ENCODE data around the gene CDK5R2.
"Not testable (repeated sequence)": the region's sequence is repeated elsewhere in the genome, so short reads cannot be mapped to it uniquely, and the experiment has no call there.

Gene CDK5R2

DNA sequence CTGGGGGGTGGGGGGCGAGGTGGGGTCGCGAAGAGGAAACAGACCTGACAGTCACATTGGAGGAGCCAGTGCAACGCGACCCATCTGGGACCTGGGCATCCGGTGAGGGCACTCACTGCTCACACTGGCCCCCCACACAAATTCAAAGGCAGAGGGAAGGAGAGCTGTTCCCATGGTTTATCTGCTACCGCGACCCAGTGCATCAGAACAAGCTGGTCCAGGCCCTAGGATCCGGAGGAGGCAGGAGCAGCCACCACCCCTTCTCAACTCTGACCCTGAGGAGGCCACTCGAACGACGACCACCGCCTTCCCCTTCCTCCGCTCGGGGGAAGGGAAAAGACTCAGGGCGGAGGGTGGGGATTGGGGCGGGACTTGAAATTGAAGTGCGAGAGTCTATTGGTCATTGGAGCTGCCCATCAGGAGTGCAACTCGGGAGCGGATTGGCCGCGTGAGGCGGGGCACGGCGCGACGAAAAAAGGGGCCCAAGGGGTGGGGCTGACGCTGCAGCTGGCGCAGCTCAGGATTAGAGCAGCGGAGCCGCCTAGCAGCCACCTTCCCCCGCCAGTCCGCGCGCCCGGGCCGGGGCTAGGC is at the start of gene CDK5R2:
Gene CDK5R2, plus strand, starts transcription at position 526 of the 591 bp plus-strand sequence. CDS start 155 bp downstream, outside the sequence.
- peak; percentile 37 to 54 for DNase-seq (ENCODE audit: low read depth in 2 of 2)

DNA sequence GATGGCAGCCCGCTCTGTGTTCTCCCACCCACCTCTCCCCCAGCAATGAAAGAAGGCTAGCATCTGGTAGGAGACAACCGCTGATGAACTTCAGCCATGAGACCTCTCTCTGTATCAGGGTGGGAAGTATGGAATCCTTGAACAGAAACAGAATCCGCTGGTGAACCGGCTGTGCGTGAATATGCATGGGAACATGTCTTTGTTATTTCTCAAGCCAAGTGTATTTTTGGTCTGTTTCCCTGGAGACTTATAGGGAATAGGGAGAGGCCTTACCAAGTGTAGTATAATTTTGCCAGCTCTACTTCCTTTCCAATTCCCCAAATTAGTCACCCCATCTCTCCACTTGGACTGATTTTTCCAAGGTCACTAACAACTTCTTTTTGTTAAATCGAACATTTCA is 48.7 kb upstream of the CDK5R2 start:
- no peak for DNase-seq (ENCODE audit: low read depth in 2 of 2)

DNA sequence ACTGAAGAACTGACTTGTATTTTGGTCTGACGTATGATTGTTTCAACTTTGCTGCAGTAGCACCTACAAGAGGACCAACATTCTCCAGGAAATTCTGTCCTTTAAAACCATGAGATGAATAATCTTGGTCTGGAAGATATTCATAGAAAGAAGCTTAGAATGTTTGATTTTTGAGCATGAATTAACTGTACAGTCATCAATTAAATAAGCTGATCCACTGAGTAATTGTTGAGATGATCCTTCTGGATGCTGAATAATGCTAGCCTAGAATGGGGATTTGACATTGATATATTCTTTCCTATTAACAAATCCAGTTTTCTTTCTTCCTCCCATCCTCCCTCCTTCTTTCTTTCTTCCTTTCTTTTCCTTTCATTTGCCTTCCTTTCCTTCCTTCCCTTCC is 39.0 kb upstream of the CDK5R2 start:
- DNase-seq (ENCODE audit: low read depth in 2 of 2), result no peak

DNA sequence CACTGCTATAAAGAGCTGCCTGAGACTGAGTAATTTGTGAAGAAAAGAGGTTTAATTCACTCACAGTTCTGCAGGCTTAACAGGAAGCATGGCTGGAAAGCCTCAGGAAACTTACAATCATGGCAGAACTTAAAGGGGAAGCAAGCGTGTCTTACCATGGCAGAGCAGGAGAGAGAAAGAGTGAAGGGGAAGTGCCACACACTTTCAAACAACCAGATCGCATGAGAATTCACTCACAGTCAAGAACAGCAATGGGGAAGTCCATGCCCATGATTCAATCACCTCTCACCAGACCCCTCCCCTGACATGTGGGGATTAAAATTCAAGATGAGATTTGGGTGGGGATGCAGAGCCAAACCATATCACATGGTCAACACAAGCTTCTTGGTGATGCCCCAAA is 34.7 kb upstream of the CDK5R2 start:
- DNase-seq (ENCODE audit: low read depth in 2 of 2), result no peak

DNA sequence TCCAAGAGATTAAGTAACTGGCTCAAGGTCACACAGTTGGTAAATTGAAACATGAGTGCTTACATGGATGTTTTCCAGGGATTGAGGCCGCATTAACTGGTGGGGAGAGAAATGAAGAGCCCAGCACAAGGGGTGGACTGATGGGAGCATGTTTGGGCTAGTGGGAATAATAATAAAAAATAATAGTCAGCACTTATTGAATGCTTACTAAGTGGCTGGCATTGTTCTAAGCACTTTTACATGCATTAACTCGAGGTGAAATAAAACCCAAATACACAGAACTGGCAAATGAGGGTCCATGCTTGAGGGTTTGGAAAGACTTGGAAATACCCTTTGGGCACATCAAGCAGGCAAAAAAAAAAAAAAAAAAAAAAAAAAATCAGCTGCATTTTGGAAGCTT is 34.0 kb upstream of the CDK5R2 start:
- DNase-seq (ENCODE audit: low read depth in 2 of 2), result no peak

DNA sequence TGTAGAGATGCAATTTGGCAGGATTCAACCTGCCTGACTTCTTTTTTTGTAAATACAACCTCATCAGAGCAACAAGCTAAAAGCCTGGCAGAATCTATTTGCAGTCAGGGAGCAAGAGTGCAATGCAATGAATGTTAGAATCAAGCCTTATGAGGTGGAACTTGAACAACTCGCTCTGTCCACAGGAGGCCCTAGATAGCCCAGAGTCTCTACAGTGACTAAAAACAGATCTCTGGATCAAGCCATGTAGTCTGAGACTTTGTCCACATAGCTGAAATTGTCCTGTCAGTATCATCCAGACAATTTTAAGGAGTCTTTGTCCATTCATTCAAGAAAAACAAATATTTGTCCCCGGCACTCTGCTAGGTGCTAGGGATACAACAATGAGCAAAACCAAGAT is 32.0 kb upstream of the CDK5R2 start:
- DNase-seq (ENCODE audit: low read depth in 2 of 2), result no peak

DNA sequence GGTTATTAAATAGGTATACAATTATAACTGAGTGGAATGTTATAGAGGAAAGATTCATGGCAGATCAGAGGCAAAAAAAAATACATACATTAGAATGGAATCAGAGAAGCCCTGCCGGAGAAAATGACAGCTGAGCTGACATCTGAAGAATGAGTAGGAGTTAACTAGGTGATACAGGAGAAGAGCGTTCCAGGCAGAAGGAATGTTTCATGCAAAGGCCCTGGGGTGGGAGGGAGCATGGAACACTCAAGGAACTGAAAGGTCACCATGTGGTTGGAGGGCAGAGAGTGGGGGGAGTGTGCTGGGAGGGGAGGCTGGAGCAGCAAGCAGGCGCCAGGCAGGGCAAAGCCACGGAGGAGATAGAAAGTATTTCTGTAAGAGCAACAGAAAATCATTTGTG is 31.6 kb upstream of the CDK5R2 start:
- no peak for DNase-seq (ENCODE audit: low read depth in 2 of 2)

DNA sequence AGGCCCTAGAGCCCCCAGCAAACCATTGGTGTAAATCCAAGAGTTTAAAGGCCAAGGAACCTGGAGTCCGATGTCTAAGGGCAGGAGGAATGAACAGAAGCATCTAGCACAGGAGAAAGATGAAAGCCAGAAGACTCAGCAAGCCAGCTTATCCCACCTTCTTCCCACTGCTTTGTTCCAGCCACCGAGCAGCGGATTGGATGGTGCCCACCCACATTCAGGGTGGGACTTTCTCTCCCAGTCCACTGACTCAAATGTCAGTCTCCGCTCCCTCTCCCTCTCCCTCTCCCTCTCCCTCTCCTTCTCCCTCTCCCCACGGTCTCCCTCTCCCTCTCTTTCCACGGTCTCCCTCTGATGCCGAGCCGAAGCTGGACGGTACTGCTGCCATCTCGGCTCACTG is 29.0 kb upstream of the CDK5R2 start:
- not testable (repeated sequence) for DNase-seq (ENCODE audit: low read depth in 2 of 2)

DNA sequence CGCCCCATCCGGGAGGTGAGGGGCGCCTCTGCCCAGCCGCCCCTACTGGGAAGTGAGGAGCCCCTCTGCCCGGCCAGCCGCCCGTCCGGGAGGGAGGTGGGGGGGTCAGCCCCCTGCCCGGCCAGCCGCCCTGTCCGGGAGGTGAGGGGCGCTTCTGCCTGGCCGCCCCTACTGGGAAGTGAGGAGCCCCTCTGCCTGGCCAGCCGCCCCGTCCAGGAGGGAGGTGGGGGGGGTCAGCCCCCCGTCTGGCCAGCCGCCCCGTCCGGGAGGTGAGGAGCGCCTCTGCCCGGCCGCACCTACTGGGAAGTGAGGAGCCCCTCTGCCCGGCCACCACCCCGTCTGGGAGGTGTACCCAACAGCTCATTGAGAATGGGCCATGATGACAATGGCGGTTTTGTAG is 27.7 kb upstream of the CDK5R2 start:
- not testable (repeated sequence) for DNase-seq (ENCODE audit: low read depth in 2 of 2)

DNA sequence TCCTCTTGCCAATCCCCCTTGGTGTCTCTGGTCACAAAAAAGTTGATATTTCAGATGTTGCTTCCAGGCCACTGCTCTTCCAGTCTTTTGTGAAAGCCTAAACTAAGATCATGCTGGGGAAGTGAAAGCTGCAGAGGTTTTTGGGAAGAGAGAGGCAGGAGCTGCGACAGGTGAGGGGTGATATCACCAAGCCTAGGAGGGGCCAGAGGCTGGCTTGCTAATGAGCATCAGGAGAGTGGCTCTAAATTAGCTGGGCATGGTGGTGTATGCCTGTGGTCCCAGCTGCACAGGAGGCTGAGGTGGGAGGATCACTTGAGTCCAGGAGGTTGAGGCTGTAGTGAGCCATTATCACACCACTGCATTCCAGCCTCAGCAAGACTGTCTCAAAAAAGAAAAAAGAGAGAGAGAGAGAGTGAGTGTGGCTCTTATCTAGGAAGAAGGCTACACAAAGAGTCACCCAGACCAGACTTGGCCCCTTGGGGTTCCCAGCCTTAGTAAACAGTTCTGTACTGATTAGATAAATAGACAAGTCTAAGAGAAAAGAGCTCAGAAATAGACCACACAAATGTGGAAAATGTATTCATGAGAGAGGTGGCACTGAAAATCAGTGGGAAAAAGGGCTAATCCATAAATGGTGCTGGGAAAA is 14.6 kb upstream of the CDK5R2 start:
- DNase-seq (ENCODE audit: low read depth in 2 of 2), result no peak

DNA sequence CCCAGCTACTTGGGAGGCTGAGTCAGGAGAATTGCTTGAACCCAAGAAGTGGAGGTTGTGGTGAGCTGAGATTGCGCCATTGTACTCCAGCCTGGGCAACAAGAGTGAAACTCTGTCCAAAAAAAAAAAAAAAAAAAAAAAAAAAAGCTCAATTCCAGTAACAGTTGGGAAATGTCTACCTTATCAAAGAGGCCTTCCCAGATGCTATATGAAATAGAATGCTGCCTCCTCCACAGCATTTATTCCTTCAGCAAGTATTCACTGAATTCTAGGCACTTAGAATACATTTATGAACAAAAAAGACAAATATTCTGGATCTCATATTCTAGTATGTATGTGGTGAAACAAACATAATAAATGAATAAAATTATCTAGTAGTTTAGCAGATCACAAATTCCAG is 12.8 kb upstream of the CDK5R2 start:
- DNase-seq (ENCODE audit: low read depth in 2 of 2), result no peak

DNA sequence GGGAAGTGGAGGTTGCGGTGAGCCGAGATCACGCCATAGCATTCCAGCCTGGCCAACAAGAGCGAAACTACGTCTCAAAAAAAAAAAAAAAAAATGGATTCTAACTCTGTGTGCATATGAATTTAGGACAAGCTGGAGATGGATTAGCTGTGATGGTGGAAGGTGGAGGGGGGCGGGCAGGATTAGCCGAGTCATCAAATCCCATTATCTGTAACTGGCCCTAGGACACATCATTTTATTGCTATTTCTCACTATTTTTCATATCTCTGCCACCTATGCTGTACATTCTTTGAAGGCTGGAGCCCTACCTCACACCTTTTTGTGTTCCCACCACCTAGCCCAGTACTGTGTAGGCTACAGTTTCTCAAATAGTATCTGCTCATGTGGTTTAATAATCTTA is 7.3 kb upstream of the CDK5R2 start:
- no peak for DNase-seq (ENCODE audit: low read depth in 2 of 2)

DNA sequence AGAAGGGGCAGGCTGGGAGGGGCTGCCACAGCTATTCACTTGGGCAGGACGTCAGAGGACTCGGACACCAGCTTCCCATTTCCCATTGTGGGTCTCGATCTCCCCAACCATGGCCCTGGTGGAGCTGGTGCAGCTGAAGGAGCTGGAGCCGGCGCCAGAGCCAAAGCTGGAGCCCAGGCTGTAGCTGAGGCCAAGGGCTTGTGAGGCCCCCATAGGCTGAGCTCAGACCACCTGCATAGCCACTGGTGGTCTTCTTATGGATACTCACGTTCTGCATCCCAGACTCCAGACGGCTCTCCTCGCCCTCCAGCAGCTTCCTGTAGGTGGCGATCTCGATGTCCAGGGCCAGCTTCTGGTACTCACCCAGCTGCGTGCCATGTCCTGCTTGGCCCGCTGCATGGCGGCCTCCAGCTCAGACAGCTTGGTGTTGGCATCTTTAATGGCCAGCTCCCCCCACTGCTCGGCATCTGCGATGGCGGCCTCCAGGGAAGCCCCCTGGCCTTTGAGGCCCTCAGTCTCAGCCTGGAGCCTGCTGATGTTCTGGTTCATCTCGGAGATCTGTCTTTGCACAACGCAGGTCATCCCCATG is 6.0 kb upstream of the CDK5R2 start:
- no peak for DNase-seq (ENCODE audit: low read depth in 2 of 2)

DNA sequence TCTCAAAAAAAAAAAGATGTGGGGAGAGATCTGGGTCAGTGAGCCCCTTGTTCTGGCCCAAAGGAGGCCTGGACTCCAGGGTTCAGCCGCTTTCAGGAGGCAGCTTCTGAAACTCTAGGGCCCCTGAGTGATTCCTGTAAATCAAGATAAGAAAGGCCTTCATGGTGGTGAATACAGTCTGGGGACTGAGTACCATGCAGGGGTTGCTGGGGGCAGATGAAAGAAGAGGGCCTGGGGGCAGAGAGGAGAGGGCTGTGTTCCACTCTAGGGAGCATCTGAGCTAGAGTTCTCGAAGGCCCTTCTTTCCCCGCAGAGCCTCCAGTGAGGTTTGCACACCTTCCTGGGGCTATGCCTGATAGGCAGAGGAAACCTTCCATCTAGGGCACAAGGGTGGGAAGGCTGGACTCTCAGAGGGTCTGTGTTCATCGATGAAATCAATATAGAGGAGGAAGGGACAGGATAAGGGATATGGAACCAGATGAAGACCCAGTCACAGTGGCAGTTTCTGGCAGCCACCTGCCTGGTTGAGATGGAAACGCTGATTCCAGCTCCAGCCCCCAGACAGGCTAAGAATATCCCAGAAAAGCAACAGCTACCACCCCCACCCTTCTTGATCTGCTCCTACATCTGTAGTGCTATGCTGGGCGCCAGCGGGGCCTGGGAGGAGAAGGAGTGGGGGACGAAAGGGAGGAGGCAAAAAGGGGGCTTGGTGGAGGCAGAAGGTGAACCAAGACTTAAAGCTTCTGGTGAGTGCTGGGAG is 4.7 kb upstream of the CDK5R2 start:
- DNase-seq (ENCODE audit: low read depth in 2 of 2), result no peak

DNA sequence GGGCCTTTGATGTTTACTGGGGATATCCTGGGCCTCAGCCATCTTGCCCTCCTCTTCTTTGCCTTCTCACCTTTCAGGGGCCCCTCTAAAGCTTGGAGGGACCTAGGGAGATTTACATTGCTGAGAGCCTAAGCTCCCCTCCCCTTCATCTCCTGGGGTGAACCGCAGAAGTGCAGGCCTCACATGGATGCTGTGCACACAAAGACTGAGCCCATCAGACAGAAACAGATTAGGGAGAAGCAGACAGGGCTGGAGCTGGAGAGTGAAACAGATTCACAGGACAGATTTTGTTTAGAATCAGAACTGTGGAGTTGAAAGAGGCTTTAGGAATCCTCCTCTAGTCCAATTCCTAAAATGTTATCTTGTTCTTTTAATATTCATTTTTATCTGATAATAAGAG is 3.4 kb upstream of the CDK5R2 start:
- DNase-seq (ENCODE audit: low read depth in 2 of 2), result no peak

DNA sequence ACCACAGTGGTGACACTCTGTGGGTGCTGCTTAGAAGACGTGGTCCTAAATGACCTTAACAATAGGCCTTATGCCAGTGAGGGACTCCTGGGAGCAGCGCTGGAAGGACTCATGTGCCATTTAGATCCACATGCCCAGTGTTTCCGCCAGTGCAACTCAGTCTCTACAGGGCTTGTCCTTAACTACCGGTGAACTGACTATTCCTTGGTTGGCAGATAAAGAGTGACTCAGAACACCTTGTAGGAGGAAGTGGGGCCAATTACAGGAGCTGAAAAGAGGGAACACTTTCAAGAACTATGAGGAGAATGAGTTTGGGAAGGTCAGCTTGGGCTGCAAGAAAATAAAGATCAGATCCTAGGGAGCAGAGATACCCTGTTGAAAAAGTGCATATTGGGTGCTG is 1.8 kb upstream of the CDK5R2 start:
- no peak for DNase-seq (ENCODE audit: low read depth in 2 of 2)

DNA sequence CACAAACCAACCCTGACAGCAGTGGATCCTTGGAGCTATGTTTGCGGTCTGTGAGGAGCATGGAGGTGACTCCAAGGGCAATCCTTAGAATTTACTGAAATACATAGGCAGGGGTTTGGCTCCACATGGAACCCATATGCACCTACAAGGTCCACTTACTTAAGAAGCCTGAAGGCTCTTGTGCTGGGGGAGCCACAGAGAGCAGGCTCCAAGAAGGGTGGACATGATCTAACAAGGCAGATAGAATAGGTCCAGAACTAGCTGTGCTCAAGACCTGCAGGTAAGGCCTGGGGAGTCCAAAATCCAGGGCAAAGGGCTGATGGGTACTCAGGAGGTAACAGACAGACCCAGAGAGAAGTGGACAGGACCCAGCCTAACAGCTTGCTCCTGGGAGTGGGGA is 1.2 kb upstream of the CDK5R2 start:
- DNase-seq (ENCODE audit: low read depth in 2 of 2), result no peak

DNA sequence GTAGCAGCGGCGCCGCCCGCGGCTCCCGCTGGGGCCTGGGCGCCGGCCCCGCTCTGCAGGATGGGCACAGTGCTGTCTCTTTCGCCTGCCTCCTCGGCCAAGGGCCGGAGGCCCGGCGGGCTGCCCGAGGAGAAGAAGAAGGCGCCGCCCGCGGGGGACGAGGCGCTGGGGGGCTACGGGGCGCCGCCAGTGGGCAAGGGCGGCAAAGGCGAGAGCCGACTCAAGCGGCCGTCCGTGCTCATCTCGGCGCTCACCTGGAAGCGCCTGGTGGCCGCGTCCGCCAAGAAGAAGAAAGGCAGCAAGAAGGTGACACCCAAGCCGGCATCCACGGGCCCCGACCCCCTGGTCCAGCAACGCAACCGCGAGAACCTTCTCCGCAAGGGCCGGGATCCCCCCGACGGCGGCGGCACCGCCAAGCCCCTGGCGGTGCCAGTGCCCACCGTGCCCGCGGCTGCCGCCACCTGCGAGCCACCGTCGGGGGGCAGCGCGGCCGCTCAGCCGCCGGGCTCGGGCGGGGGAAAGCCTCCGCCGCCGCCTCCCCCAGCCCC is 369 bp downstream of the CDK5R2 start:
- no peak for DNase-seq (ENCODE audit: low read depth in 2 of 2)

DNA sequence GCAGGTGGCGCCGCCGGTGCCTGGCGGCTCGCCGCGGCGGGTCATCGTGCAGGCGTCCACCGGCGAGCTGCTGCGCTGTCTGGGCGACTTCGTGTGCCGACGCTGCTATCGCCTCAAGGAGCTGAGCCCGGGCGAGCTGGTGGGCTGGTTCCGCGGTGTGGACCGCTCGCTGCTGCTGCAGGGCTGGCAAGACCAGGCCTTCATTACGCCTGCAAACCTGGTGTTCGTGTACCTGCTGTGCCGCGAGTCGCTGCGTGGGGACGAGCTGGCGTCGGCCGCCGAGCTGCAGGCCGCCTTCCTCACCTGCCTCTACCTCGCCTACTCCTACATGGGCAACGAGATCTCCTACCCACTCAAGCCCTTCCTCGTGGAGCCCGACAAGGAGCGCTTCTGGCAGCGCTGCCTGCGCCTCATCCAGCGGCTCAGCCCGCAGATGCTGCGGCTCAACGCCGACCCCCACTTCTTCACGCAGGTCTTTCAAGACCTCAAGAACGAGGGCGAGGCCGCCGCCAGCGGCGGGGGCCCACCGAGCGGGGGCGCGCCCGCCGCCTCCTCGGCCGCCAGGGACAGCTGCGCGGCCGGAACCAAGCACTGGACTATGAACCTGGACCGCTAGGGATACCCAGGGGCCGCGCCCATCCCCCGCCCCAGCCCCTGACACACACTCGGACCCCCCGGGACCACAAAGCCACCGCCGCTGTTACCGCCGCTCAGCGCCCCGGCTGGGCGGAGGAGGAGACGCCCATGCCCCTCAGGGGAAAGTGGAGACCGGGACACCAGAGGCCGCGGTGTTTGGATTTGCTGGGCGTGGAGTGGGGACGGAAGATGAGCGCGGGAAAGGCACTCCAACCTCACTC is 1.1 kb downstream of the CDK5R2 start:
- no peak for DNase-seq (ENCODE audit: low read depth in 2 of 2)

DNA sequence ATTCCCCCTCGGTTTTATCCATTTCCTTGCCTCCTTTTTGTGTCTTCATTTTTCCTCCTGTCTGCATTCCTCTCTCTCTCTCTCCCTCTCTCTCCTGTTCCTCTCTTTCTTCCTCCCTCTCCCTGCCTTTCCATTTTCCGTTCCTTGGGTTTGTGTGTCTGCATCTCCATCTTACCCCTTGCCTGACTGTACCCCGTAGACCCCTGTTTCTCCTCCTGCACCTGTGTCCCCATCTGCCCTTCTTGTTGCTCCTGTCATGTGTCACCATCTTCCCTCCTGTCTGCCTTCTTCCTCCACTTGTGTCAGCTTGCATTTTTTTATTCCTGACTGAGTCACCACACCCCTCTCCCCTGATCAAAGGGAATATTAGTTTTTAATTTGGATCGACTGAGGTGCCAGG is 1.8 kb downstream of the CDK5R2 start:
- DNase-seq (ENCODE audit: low read depth in 2 of 2), result no peak
